ENCODE measurements around the gene RBBP4. TPM values are rescaled to one million over a fixed set of nuclear protein-coding genes. Genes with fewer than 3 reads are reported as not detected.
"Not testable (repeated sequence)": the region's sequence is repeated elsewhere in the genome, so short reads cannot be mapped to it uniquely, and the experiment has no call there.

The RBBP4 gene
- total RNA-seq, 4 donors from 2014 or later = 76.1 to 258 (median 193) TPM

DNA sequence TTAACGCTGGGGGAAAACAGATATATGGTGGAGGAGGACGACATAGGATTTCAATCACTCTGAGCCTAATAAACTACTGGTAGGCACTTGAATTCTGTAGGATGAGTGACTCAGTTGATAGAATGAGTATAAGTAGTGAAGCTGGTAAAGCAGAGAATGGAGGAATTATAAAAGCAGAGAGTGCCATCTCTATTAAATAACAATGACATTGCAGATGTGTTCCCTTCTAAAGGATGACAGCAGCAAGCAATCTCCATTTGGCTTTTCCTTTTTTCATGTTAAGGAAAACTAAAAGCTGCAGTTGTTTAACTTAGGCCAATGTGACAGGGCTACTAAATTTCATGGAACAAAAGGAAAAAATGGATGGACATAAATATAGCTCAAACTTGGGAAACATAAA is 18.2 kb upstream of the RBBP4 start:
- Histone ChIP-seq H3K4me1 (no peaks in the 10 kb centered on the region), H3K27ac (no peak overlapping the region), H3K36me3 (no peaks in the 10 kb centered on the region), H3K27me3 (no peaks in the 10 kb centered on the region), H3K4me3 (no peak overlapping the region), H3K9me3 (no peaks in the 10 kb centered on the region)
- DNase-seq = no peak
- intact Hi-C loops (cut with DNase I; ENCODE audit: low total_unique reads) = no loop called here
- TF ChIP-seq POLR2A (IDR thresholded peaks at IDR 0.05) (no peak), CTCF (IDR thresholded peaks at IDR 0.05) (no peak)

GRCh38 chr1:32635508-32636277 is 15.3 kb upstream of the RBBP4 start:
- H3K36me3 ChIP-seq = no peaks in the 10 kb centered on the region
- H3K4me3 ChIP-seq = no peak overlapping the region

DNA sequence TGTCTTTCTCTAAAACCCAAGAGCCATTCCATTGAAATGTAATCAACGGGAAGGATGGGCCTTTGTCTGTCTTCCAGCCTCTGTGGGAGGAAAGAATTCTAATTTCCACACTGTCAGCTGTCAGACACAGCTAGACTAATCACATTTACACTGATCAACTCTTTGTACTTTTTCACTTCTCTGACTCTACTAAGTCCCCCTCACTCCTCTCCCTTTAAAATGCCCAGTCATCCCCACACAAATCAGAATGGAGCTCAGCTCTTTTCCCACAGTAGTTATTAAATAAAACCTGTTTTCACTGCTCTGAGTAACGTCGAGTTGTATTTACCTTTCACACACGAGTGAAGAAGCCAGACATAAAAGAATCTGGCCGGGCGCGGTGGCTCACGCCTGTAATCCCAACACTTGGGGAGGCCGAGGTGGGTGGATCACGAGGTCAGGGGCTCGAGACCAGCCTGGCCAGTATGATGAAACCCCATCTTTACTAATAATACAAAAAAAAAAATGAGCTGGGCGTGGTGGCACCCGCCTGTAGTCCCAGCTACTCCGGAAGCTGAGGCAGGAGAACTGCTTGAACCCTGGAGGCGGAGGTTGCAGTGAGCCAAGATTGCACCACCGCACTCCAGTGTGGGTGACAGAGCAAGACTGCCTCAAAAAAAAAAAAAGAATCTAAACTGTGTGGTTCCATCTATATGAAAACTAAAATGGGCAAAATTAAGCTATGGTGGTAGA is 13.9 kb upstream of the RBBP4 start:
- Histone ChIP-seq H3K4me1 (no peaks in the 10 kb centered on the region), H3K27me3 (no peaks in the 10 kb centered on the region), H3K9me3 (no peaks in the 10 kb centered on the region), H3K27ac (no peak overlapping the region), H3K36me3 (no peaks in the 10 kb centered on the region), H3K4me3 (no peak overlapping the region)
- intact Hi-C loops (cut with DNase I; ENCODE audit: low total_unique reads) = no loop called here
- TF ChIP-seq CTCF (IDR thresholded peaks at IDR 0.05) (no peak), POLR2A (IDR thresholded peaks at IDR 0.05) (no peak)
- DNase-seq = no peak

More at GRCh38 chr1:32635508-32636277, 15.3 kb upstream of the RBBP4 start:
- H3K4me1 ChIP-seq = no peaks in the 10 kb centered on the region
- no peaks in the 10 kb centered on the region for H3K27me3 ChIP-seq
- no peak for DNase-seq
- no peak overlapping the region for H3K27ac ChIP-seq
- intact Hi-C loops (cut with DNase I; ENCODE audit: low total_unique reads) = no loop called here
- TF ChIP-seq POLR2A (IDR thresholded peaks at IDR 0.05) (no peak), CTCF (IDR thresholded peaks at IDR 0.05) (no peak)
- no peaks in the 10 kb centered on the region for H3K9me3 ChIP-seq

DNA sequence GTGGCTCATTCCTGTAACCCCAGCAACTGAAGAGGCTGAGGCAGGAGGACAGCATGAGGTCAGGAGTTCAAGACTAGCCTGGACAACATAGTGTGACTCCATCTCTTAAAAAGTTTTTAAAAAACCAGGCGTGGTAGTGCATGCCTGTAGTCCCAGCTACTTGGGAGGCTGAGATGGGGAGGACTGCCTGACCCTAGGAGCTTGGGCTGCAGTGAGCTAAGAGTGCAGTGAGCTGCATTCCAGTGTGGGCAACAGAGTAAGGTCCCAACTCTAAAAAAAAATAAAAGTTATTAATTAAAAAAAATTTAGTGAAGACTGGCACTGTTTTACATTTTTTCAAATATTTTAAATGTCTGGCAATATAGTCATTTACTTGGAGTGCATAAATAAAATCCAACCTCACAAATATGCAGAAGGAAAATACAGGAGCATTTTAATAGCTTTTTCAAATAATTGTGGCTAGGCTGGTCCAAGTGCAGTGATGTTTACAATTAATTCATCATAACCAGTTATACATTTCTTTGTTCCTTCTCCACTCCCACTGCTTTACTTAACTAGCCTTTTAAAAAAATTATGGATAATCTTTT is 11.4 kb upstream of the RBBP4 start:
- H3K4me3 ChIP-seq = no peak overlapping the region
- no peaks in the 10 kb centered on the region for H3K4me1 ChIP-seq
- TF ChIP-seq CTCF (IDR thresholded peaks at IDR 0.05) = no peak
- TF ChIP-seq POLR2A (IDR thresholded peaks at IDR 0.05) = no peak
- H3K9me3 ChIP-seq = no peaks in the 10 kb centered on the region
- H3K27ac ChIP-seq = no peak overlapping the region
- intact Hi-C loops (cut with DNase I; ENCODE audit: low total_unique reads) = no loop called here
- H3K36me3 ChIP-seq = no peaks in the 10 kb centered on the region
- DNase-seq = no peak
- H3K27me3 ChIP-seq = no peaks in the 10 kb centered on the region

DNA sequence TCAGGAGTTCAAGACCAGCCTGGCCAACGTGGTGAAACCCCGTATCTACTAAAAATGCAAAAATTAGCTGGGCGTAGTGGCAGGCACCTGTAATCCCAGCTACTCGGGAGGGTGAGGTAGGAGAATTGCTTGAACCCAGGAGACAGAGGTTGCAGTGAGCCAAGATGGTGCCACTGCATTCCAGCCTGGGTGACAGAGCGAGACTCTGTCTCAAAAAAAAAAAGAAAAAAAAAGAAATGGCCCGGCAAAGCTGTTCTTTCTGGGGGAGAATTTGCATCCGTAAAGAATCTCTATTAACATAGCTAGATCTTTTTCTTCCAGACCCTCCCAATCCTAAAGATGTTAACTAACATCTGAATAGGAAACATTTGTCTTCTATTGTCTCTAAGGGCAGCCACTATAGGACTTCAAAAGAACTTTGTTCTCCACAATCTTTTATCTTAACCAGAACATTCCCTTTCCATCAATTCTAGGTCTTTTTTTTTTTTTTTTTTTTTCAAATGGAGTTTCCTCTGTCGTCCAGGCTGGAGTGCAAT is 8.6 kb upstream of the RBBP4 start:
- H3K27me3 ChIP-seq; H3K4me1 ChIP-seq; H3K9me3 ChIP-seq; H3K4me3 ChIP-seq; H3K36me3 ChIP-seq; intact Hi-C loops (cut with DNase I; ENCODE audit: low total_unique reads); H3K27ac ChIP-seq; DNase-seq: not testable (repeated sequence)

All from uterus (tissue), 4 donors.